Germinal center (tissue), 1 donor: ENCODE data around the gene SNHG17.
"Not testable (repeated sequence)": the region's sequence is repeated elsewhere in the genome, so short reads cannot be mapped to it uniquely, and the experiment has no call there.

Experiments
- DNase-seq: peaks from one replicate; pipeline ENCODE4 v3.0.0; 2012; ENCODE audit warnings: mixed read lengths, low spot score

SNHG17 gene

GRCh38 chr20:38420388-38421085 lies 14.6 kb downstream of the SNHG17 start:
- DNase-seq = no peak

- DNase-seq = no peak
These were observed 16.5 kb downstream of the SNHG17 start for GRCh38 chr20:38418509-38419204.

GRCh38 chr20:38414769-38415450 lies 20.2 kb downstream of the SNHG17 start:
- no peak for DNase-seq

- no peak for DNase-seq
These were observed 22.1 kb downstream of the SNHG17 start for GRCh38 chr20:38412877-38413577.

- not testable (repeated sequence) for DNase-seq
These were observed 27.3 kb downstream of the SNHG17 start for GRCh38 chr20:38407822-38408221.

- no peak for DNase-seq
These were observed 27.8 kb downstream of the SNHG17 start for GRCh38 chr20:38407321-38407720.

GRCh38 chr20:38406476-38406875 lies 28.7 kb downstream of the SNHG17 start:
- DNase-seq = no peak

- no peak for DNase-seq
These were observed 30.0 kb downstream of the SNHG17 start for GRCh38 chr20:38405132-38405531.

GRCh38 chr20:38404016-38404415 lies 31.1 kb downstream of the SNHG17 start:
- no peak for DNase-seq

- DNase-seq = no peak
These were observed 32.3 kb downstream of the SNHG17 start for GRCh38 chr20:38402816-38403215.

GRCh38 chr20:38402089-38402488 lies 33.0 kb downstream of the SNHG17 start:
- DNase-seq = no peak

- DNase-seq = not testable (repeated sequence)
These were observed 39.3 kb downstream of the SNHG17 start for GRCh38 chr20:38395751-38396395.

- no peak for DNase-seq
These were observed 40.0 kb downstream of the SNHG17 start for GRCh38 chr20:38395165-38395564.

GRCh38 chr20:38393259-38393658 lies 41.9 kb downstream of the SNHG17 start:
- DNase-seq = no peak

- DNase-seq = no peak
These were observed 42.8 kb downstream of the SNHG17 start for GRCh38 chr20:38392356-38392755.

GRCh38 chr20:38387953-38388352 lies 47.2 kb downstream of the SNHG17 start:
- no peak for DNase-seq

GRCh38 chr20:38386851-38387250 lies 48.3 kb downstream of the SNHG17 start:
- DNase-seq = no peak

GRCh38 chr20:38386004-38386403 lies 49.1 kb downstream of the SNHG17 start:
- DNase-seq = no peak

- no peak for DNase-seq
These were observed 52.0 kb downstream of the SNHG17 start for GRCh38 chr20:38383147-38383546.

- DNase-seq = not testable (repeated sequence)
These were observed 57.3 kb downstream of the SNHG17 start for GRCh38 chr20:38377838-38378237.

GRCh38 chr20:38377039-38377685 lies 58.0 kb downstream of the SNHG17 start:
- DNase-seq = no peak
